Activated CD4-positive, alpha-beta T cell treated with anti-CD3 and anti-CD28 coated beads, Interleukin-2, amount 50 U/mL, for 48 hours (primary cell): ENCODE data around the gene PRCC.
A peak's percentile ranks its signal among the peaks of the same experiment; 100 is the strongest.
"Not testable (repeated sequence)": the region's sequence is repeated elsewhere in the genome, so short reads cannot be mapped to it uniquely, and the experiment has no call there.

Experiments
- DNase-seq, 2 experiments: peaks; one replicate each; pipeline ENCODE4 v3.0.0-alpha.2; 2020

The PRCC gene

GRCh38 chr1:156744786-156745419 lies 22.4 kb upstream of the PRCC start:
- DNase-seq: no peak

- DNase-seq: no peak
Observed at GRCh38 chr1:156745881-156746280, 21.5 kb upstream of the PRCC start.

- DNase-seq: no peak
Observed at GRCh38 chr1:156746406-156746727, 21.0 kb upstream of the PRCC start.

- peak; percentile 69 to 72 for DNase-seq
Observed at GRCh38 chr1:156746728-156747631, 20.4 kb upstream of the PRCC start.

GRCh38 chr1:156747742-156748669 lies 19.3 kb upstream of the PRCC start:
- DNase-seq: no peak

DNA sequence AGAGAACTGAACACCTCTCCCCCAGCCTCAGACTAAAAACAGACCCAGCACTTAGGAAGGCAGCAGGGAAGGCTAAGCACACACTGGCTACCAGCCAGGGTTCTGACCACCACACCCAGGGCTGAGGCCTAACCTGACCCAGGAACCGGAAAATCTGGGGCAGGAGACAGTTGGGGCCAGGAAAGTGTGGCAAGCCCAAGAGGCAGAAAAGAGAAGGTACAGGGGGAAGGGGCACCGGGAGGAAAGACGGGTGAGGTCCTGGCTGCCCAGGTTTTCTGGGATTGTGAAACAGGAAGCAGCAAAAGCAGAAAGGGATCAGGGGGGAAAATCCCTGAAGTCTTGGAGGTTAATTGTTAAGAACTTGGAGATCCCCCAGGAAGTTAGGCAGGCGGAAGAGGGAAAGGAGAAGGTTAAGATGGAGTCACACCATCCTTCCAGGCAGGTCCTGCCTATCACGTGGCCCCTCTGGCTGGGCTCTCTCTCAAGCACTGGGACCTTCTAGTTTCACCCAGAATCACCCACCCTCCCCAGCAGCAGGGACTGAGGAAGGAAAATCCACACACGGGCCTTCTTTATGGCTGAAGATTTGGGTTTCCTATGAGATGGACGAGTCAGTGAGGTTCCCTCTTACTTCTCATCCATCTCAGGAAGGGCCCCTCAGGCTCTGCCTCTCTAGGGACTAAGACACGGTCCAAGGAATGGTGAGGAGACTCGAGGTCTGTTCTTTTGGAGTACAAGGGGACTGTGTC lies 18.5 kb upstream of the PRCC start:
- DNase-seq: peak; percentile 34 to 46

- peak; percentile 18 to 39 for DNase-seq
Observed at GRCh38 chr1:156749419-156750118, 17.8 kb upstream of the PRCC start.

- peak; percentile 64 to 72 for DNase-seq
Observed at GRCh38 chr1:156750191-156750672, 17.1 kb upstream of the PRCC start.

GRCh38 chr1:156750711-156751450 lies 16.5 kb upstream of the PRCC start:
- peak; percentile 45 to 49 for DNase-seq

DNA sequence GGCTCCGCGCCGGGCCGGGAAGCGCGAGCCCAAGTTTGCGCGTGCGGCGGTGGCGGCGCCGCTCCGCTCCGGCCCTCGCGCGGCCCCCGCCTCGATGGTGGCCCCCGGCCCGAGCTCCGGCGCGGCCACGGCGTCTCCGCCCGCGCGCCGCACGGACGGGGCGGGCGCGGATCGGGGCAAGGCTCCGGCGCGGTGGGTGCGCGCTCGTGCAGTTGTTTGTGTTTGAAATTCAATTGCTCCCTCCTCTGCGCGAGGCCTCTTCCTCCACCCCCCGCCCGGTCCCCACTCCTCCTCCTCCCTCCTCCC lies 15.9 kb upstream of the PRCC start, which contains the start of gene HDGF:
TSS of gene HDGF (minus strand) at position 225 of the 306 bp plus-strand sequence. CDS start 246 bp downstream, outside the sequence.
- DNase-seq: no peak

DNA sequence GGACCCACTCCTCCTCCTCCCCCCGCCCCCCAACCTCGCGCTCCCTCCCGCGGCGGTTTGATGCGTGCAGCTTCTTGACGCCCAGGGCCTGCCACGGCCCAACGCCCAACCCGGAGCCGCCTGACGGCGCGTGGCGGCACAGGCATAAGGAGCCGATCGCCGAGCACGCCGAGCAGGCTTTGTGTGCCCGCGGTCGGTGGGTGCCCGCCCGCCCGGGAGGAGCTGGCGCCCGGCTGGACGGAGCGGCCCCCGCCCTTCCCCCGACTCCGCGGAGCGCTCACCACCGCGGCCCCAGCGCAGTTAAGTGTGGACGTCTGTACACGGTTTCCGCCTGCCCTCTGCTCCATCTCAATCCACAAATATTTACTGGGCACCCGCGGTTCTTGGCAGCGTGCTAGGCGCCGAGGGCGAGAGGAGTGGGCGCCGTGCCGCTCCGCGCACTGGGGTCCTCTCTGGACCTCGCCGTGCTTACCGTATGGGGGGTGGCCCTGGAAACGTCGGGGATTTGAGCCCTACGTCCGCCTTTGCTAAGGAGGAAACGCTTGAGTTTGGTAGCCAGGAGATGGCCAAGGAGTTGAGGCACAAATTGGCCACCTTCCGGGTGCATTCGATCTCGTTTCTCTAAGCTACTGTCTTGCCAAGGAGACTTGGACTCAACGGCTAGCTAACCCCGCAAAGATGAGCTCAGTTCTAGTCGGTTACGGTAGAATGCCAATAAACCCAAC lies 15.4 kb upstream of the PRCC start:
- peak; percentile 98 for DNase-seq

- DNase-seq: no peak
Observed at GRCh38 chr1:156752843-156753482, 14.4 kb upstream of the PRCC start.

- no peak for DNase-seq
Observed at GRCh38 chr1:156754219-156754618, 13.1 kb upstream of the PRCC start.

DNA sequence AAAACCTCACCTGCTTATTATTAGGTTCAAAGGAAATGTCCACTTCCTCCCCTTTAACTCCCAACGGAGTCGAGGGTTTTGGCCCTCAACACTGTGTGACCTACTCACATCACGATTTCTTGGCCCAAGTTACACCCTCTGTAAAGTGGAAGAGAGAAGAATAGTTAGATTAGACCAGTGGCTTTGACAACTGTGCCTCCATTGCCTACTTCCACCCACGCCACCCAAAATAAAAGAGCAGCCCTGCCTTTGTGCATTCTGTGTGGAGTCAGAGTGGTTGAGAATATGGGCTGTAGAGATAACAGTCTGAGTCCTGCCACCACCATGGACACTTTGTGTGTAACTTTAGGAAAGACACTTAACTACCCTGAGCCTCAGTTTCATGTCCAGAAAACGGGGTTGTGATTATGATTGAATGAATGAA lies 11.8 kb upstream of the PRCC start:
- DNase-seq: no peak

GRCh38 chr1:156756355-156756754 lies 11.0 kb upstream of the PRCC start:
- no peak for DNase-seq

DNA sequence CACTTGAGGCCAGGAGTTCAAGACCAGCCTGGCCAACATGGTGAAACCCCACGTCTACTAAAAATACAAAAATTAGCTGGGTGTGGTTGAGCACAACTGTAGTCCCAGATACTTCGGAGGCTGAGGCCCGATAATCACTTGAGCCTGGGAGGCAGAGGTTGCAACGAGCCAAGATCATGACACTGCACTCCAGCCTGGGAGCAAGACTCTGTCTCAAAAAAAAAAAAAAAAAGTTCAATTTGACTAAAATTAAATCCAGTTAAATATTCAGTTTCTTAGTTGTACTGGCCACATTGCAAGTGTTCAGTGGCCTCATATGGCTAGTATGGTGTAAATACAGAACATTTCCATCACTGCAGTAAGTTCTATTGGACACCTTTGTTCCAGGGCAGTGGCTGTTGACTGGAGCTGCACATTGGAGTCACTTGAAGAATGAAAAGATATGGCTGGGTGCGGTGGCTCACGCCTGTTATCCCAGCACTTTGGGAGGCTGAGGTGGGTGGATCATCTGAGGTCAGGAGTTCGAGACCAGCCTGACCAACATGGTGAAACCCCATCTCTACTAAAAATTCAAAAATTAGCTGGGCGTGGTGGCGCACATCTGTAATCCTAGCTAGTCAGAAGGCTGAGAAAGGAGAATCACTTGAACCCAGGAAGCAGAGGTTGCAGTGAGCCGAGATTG lies 9.6 kb upstream of the PRCC start:
- not testable (repeated sequence) for DNase-seq

DNA sequence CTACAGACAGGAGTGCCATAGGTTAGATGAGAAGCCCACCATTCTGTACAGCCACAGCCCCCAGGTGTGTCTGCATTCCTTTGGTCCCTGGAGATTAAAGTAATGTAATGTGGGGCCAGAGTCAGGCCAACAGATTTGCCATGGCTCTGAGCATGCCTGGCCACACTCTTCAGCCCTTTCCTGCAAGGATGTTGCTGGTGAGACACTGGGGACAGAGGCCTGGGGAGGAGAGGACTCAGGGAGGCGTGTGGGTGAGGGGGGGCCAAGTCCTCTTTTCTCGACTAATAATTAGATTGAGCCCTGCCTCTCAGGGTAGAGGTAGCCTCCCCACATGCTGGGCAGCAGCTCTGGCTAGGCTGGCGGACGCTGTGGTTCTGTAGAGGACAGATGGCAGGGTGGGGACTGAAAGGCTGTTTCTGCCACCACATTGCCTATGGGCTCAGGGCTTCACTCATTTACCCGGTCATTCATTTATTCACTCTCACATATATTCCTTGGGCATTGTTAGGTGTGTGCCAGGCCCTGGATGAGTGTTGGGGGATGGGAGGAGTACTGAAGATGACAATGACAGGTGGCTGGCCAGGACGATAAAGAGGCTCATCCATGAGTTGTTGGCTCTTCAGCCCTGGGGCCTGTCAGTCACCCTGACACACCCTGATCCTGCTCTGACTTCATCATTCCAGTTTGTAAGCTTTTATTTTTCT lies 7.1 kb upstream of the PRCC start:
- no peak for DNase-seq

DNA sequence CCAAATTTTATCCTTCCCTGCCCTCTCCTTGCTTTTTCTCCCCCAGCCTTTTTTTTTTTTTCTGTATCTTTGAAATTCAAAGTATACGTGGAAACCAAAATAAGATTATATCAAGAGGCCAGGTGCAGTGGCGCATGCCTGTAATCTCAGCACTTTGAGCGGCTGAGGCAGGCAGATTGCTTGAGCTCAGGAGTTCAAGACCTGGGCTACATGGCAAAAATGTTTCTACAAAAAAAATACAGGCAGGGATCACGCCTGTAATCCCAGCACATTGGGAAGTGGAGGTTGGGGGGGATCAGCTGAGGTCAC lies 6.6 kb upstream of the PRCC start:
- no peak for DNase-seq

- not testable (repeated sequence) for DNase-seq
Observed at GRCh38 chr1:156765136-156765535, 2.2 kb upstream of the PRCC start.
